H1 (cell line): Measurements from ENCODE around the gene CCDC169. TPM values are rescaled to one million over a fixed set of nuclear protein-coding genes. Genes with fewer than 3 reads are reported as not detected.

ENCODE experiments used
- CTCF ChIA-PET: fragments of 300-600 bp; sonication (Branson Sonifier 250); formaldehyde crosslinking; loops from one replicate; lab custom pipeline; 2021; ENCODE audit not compliant: partially characterized antibody; lab: Charles Lee
- POLR2A ChIA-PET: fragments of 300-600 bp; sonication (Branson Sonifier 250); formaldehyde crosslinking; loops from one replicate; lab custom pipeline; 2021; ENCODE audit warnings: inconsistent platforms; ENCODE audit not compliant: partially characterized antibody; lab: Charles Lee
- DNase-seq, 2 experiments: peaks; one replicate each; pipeline versions ENCODE4 v3.0.0 to v3.0.0-alpha.2; 2010 to 2022; ENCODE audit warnings: low spot score in 2 of 2, low read depth in 1 of 2, mixed read lengths in 1 of 2
- FAIRE-seq: peaks from 2 replicates; lab custom pipeline; 2011; peaks lifted over from hg19 to GRCh38; lab: Jason Lieb, UNC
- H2AFZ ChIP-seq: 2 replicates; pipeline ENCODE4 v1.8.1; 2012; ENCODE audit warnings: low read length, inconsistent platforms
- H2AK5ac ChIP-seq: 2 replicates; pipeline ENCODE4 v1.6.1; 2013; ENCODE audit warnings: low read depth, low read length
- H2BK120ac ChIP-seq: replicated peaks from 2 replicates; pipeline ENCODE3; 2013; ENCODE audit warnings: low read depth, low read length, inconsistent platforms
- H2BK12ac ChIP-seq: 2 replicates; pipeline ENCODE4 v1.6.1; 2013; ENCODE audit warnings: low read depth, low read length
- H2BK15ac ChIP-seq: 2 replicates; pipeline ENCODE4 v1.6.1; 2013; ENCODE audit warnings: low read length
- H2BK20ac ChIP-seq: 2 replicates; pipeline ENCODE4 v1.6.1; 2013; ENCODE audit warnings: low read length
- H2BK5ac ChIP-seq: 2 replicates; pipeline ENCODE4 v1.6.1; 2013; ENCODE audit warnings: low read depth, low read length
- H3K14ac ChIP-seq: 2 replicates; pipeline ENCODE4 v1.6.1; 2013; ENCODE audit warnings: inconsistent platforms; ENCODE audit not compliant: insufficient read length
- H3K18ac ChIP-seq: 2 replicates; pipeline ENCODE4 v1.6.1; 2013; ENCODE audit warnings: low read length; ENCODE audit errors: extremely low read depth
- H3K23ac ChIP-seq: 2 replicates; pipeline ENCODE4 v1.6.1; 2013; ENCODE audit warnings: inconsistent platforms; ENCODE audit not compliant: insufficient read length
- H3K23me2 ChIP-seq: 2 replicates; pipeline ENCODE4 v1.6.1; 2013; ENCODE audit warnings: low read depth, low read length
- H3K27ac ChIP-seq: 2 replicates; pipeline ENCODE4 v1.6.1; 2011; ENCODE audit warnings: low read depth, low read length, inconsistent platforms
- H3K27me3 ChIP-seq, 4 experiments: replicated peaks in 1 of 4; 1 replicate in 1 of 4; 2 replicates in 3 of 4; pipeline versions ENCODE4 v1.6.1 to v1.8.1; 2011 to 2013; ENCODE audit warnings: low read length in 3 of 4, mild to moderate bottlenecking in 3 of 4, inconsistent platforms in 2 of 4, mixed read lengths in 2 of 4, moderate library complexity in 1 of 4; ENCODE audit not compliant: control insufficient read depth in 3 of 4, insufficient read depth in 3 of 4; ENCODE audit errors: extremely low read depth in 1 of 4
- H3K36me3 ChIP-seq, 4 experiments: 2 replicates each; pipeline versions ENCODE4 v1.6.1 to v1.8.1; 2011 to 2013; ENCODE audit warnings: mild to moderate bottlenecking in 4 of 4, low read length in 3 of 4, moderate library complexity in 2 of 4, control low read depth in 1 of 4, inconsistent platforms in 1 of 4; ENCODE audit not compliant: insufficient read depth in 4 of 4, control insufficient read depth in 2 of 4
- H3K4ac ChIP-seq: replicated peaks from 2 replicates; pipeline ENCODE3; 2013; ENCODE audit warnings: low read length, low read depth, mixed read lengths, inconsistent platforms; ENCODE audit not compliant: insufficient read length
- H3K4me1 ChIP-seq, 4 experiments: replicated peaks in 1 of 4; 1 replicate in 1 of 4; 2 replicates in 3 of 4; pipeline versions ENCODE4 v1.6.1 to v1.8.1; 2011 to 2013; ENCODE audit warnings: low read length in 3 of 4, inconsistent platforms in 2 of 4, mixed read lengths in 1 of 4; ENCODE audit not compliant: insufficient read depth in 4 of 4, control insufficient read depth in 3 of 4
- H3K4me2 ChIP-seq, 2 experiments: 2 replicates each; pipeline versions ENCODE4 v1.6.1 to v1.8.1; 2011 to 2013; ENCODE audit warnings: low read depth in 2 of 2, low read length in 2 of 2, control low read depth in 1 of 2, inconsistent platforms in 1 of 2, mild to moderate bottlenecking in 1 of 2; ENCODE audit not compliant: insufficient read depth in 1 of 2
- H3K4me3 ChIP-seq, 4 experiments: fragments of 200-600, 300-600 bp in 1 of 4; sonication (generic), shearing (Covaris generic), sonication (Bioruptor Twin) in 1 of 4; 2 replicates each; pipeline versions ENCODE4 v1.5.1 to v1.8.1; 2011 to 2016; ENCODE audit warnings: low read length in 4 of 4, low read depth in 3 of 4, control low read depth in 2 of 4, inconsistent platforms in 2 of 4, mild to moderate bottlenecking in 2 of 4, mixed read lengths in 1 of 4, moderate library complexity in 1 of 4; ENCODE audit not compliant: insufficient read depth in 2 of 4; ENCODE audit errors: extremely low read depth in 1 of 4
- H3K56ac ChIP-seq: replicated peaks from 2 replicates; pipeline ENCODE3; 2013; ENCODE audit warnings: low read depth, mild to moderate bottlenecking, mixed read lengths, low read length, inconsistent platforms; ENCODE audit not compliant: insufficient read length
- H3K79me1 ChIP-seq: 2 replicates; pipeline ENCODE4 v1.6.1; 2013; ENCODE audit warnings: low read depth, low read length, control low read depth
- H3K79me2 ChIP-seq, 2 experiments: 2 replicates each; pipeline versions ENCODE4 v1.6.1 to v1.8.1; 2012 to 2013; ENCODE audit warnings: low read length in 2 of 2, mild to moderate bottlenecking in 2 of 2, inconsistent platforms in 1 of 2; ENCODE audit not compliant: insufficient read depth in 2 of 2, control insufficient read depth in 1 of 2
- H3K9ac ChIP-seq, 4 experiments: replicated peaks in 1 of 4; 1 replicate in 1 of 4; 2 replicates in 3 of 4; pipeline versions ENCODE4 v1.6.1 to v1.8.1; 2011 to 2013; ENCODE audit warnings: low read depth in 3 of 4, low read length in 3 of 4, control low read depth in 2 of 4, mild to moderate bottlenecking in 2 of 4, moderate library complexity in 2 of 4, inconsistent platforms in 1 of 4; ENCODE audit errors: extremely low read depth in 1 of 4
- H3K9me3 ChIP-seq, 2 experiments: 2 replicates each; pipeline versions ENCODE4 v1.6.1 to v1.8.1; 2012 to 2013; ENCODE audit warnings: mild to moderate bottlenecking in 2 of 2, moderate library complexity in 2 of 2, control low read depth in 1 of 2, inconsistent platforms in 1 of 2, low read depth in 1 of 2, low read length in 1 of 2, mixed read lengths in 1 of 2; ENCODE audit not compliant: insufficient read depth in 2 of 2
- H4K20me1 ChIP-seq, 2 experiments: replicated peaks in 1 of 2; 2 replicates each; pipeline versions ENCODE3 to v1.8.1; 2011 to 2013; ENCODE audit warnings: inconsistent platforms in 2 of 2, low read length in 2 of 2, mild to moderate bottlenecking in 1 of 2; ENCODE audit not compliant: insufficient read depth in 2 of 2, control insufficient read depth in 1 of 2
- H4K5ac ChIP-seq: 2 replicates; pipeline ENCODE4 v1.6.1; 2013; ENCODE audit warnings: low read length, low read depth, mixed read lengths, inconsistent platforms; ENCODE audit not compliant: insufficient read length
- H4K8ac ChIP-seq: 2 replicates; pipeline ENCODE4 v1.8.0; 2013; ENCODE audit warnings: mild to moderate bottlenecking, moderate library complexity, low read length, inconsistent platforms; ENCODE audit not compliant: insufficient read depth; ENCODE audit errors: extremely low read depth
- H4K91ac ChIP-seq: replicated peaks from 2 replicates; pipeline ENCODE3; 2013; ENCODE audit warnings: low read length, mixed read lengths, inconsistent platforms; ENCODE audit not compliant: insufficient read length
- ASH2L ChIP-seq: fragments of 200-600, 300-600 bp; sonication (generic); IDR thresholded peaks from one replicate; pipeline ENCODE4 v1.7.1; 2017; ENCODE audit warnings: low read length
- CBX8 ChIP-seq: fragments of 300-800, 300-1000 bp; sonication (generic); IDR thresholded peaks from 2 replicates; pipeline ENCODE4 v1.7.1; 2016; ENCODE audit warnings: low read depth, low read length, borderline replicate concordance
- GABPA ChIP-seq: IDR thresholded peaks from 2 replicates; pipeline ENCODE4 v1.6.1; 2011; ENCODE audit warnings: mild to moderate bottlenecking, low read length, moderate library complexity, borderline replicate concordance; ENCODE audit not compliant: insufficient read depth
- KDM1A ChIP-seq: fragments of 200-600, 300-600 bp; sonication (generic); IDR thresholded peaks from 2 replicates; pipeline ENCODE4 v1.7.1; 2016; ENCODE audit warnings: mild to moderate bottlenecking, low read length, borderline replicate concordance
- KDM5A ChIP-seq: fragments of 200-600 bp; IDR thresholded peaks from 2 replicates; pipeline ENCODE4 v1.7.1; 2012; ENCODE audit warnings: mild to moderate bottlenecking, low read length, inconsistent platforms, mixed read lengths
- MAFK ChIP-seq: IDR thresholded peaks from 2 replicates; pipeline ENCODE4 v1.6.1; 2012; ENCODE audit warnings: low read depth, mild to moderate bottlenecking, improper control_type of control experiment, low read length
- SP2 ChIP-seq: IDR thresholded peaks from 2 replicates; pipeline ENCODE4 v1.6.1; 2012; ENCODE audit warnings: mild to moderate bottlenecking, low read length, inconsistent platforms
- SP4 ChIP-seq: IDR thresholded peaks from 2 replicates; pipeline ENCODE4 v1.6.1; 2012; ENCODE audit warnings: low read length, inconsistent platforms
- polyA plus RNA-seq, 7 experiments: library from polyadenylated mRNA; depleted of rRNA in 3 of 7; stranded (reverse) in 5 of 7; unstranded in 2 of 7; fragments of >200 nt in 5 of 7; fragments of 200-250 nt in 2 of 7; gene quantifications; 1 replicate in 5 of 7; 2 replicates in 1 of 7; 4 replicates in 1 of 7; pipeline versions ENCODE4 v1.2.1 to v1.2.3, GENCODE V29; 2011 to 2013; ENCODE audit warnings: missing spikeins in 2 of 7, mixed read lengths in 2 of 7
- total RNA-seq: library from RNA; stranded (reverse); fragmentation: NEBNext Ultra II Directional; extraction: Animal tissue kit (Norgen Biotek cat#: 25700); gene quantifications from 2 replicates; pipeline ENCODE4 v1.2.1, GENCODE V29; 2021

The CCDC169 gene
- total and polyA plus RNA-seq, 2 of the 8 experiments (the other 6 are each of a cell fraction or from before 2014, with no cell fraction given) = 7.2 to 44.0 TPM

DNA sequence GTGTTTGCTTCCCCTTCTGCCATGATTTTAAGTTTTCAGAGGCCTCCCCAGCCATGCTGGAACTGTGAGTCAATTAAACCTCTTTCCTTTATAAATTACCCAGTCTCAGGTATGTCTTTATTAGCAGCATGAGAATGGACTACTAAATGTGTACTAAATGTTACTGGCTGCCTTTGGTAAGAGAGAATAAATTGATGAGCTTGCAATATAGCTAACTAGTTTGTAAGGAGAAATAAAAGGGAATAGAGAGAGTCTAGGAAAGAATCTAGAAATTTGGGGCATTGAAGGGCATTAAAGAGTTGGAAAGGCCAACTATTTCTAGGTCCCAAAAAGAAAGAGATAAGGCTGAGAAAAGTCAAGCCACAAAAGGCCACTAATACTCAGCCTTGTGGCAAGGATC, 77.7 kb downstream of the CCDC169 start:
- no peak for FAIRE-seq
- POLR2A ChIA-PET = no interaction called here

More for the DNA sequence above, 77.7 kb downstream of the CCDC169 start:
- Histone ChIP-seq H3K27ac (no peak overlapping the region), H2AK5ac (no peak overlapping the region), H2BK20ac (no peak overlapping the region), H4K91ac (no peak overlapping the region), H3K14ac (no peak overlapping the region), H4K5ac (no peak overlapping the region), H4K8ac (no peak overlapping the region), H3K23me2 (no peaks in the 10 kb centered on the region), H3K36me3 (peaks cover 0 to 5% (median 0%) of the 10 kb centered on the region in 4 experiments; a peak in 2 of 8 replicates), H3K4me2 (no peak overlapping the region), H2BK12ac (no peak overlapping the region), H3K23ac (no peak overlapping the region), H3K4ac (no peak overlapping the region), H2BK120ac (no peak overlapping the region), H2BK15ac (no peak overlapping the region), H3K4me1 (no peaks in the 10 kb centered on the region), H4K20me1 (no peaks in the 10 kb centered on the region), H3K9ac (no peak overlapping the region), H3K9me3 (peaks cover 1 to 6% of the 10 kb centered on the region in 2 experiments; a peak in 2 of 4 replicates), H3K79me2 (no peaks in the 10 kb centered on the region), H3K27me3 (no peaks in the 10 kb centered on the region), H2BK5ac (no peak overlapping the region), H3K79me1 (no peaks in the 10 kb centered on the region), H2AFZ (no peak overlapping the region), H3K4me3 (no peak overlapping the region), H3K56ac (no peak overlapping the region), H3K18ac (no peak overlapping the region)
- DNase-seq = no peak
- peak; percentile 42; the same call in 1 of the 2 replicates for TF ChIP-seq MAFK
- no peak for TF ChIP-seq SP2
- no peak for TF ChIP-seq ASH2L
- TF ChIP-seq SP4 = no peak
- TF ChIP-seq GABPA = no peak
- no peak for TF ChIP-seq KDM5A
- no peak for TF ChIP-seq CBX8
- no peak for TF ChIP-seq KDM1A
- CTCF ChIA-PET = interaction anchor here (0.6 kb wide), 1 partner anchor 1288 kb away, joined by 3 read pairs; no protein-coding TSS in a partner anchor
